Measurements from ENCODE around the gene CYP24A1.

The CYP24A1 gene

DNA sequence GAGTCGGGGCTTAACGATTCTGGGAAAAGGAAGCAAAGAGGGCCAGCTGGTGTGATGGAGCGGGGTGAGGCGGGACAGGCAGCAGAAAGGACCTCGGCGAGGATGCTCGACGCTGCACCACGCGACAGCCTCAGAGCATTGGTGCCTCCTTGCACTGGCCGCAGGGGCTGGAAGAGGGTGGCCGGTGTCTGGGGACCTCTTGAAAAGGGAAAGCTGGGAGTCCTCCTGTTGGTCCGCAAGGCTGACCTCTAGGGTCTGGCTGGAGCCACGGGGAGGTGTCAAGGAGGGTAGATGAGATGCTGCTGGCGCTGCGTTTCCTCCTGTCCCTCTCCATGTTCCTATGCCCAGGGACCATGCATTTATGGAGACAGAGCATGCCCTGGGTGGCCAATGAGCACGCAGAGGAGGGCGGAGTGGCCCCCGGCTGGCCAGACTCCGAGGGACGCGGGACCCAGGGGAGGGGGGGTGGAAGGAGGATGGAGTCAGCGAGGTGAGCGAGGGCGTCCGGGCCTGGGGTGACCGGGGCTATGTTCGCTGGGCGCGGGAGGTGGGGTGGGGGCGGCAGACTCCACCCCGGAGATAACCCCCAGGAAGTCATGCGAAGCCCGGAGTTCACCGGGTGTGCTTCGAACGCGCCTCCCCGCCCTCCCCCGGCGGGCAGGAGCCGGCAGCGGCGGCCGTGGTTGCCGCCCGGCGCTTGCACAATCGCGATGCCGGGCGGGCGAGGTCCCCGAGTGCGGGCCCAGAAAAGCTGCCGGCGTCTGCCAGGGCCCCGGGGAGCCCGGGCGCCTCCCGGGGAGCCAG, at the start of gene CYP24A1:
Gene CYP24A1, minus strand, starts transcription at position 334 of the 804 bp plus-strand sequence. CDS start 407 bp downstream, outside the sequence.
- H3K27ac Mint-ChIP-seq (ENCODE audit: low read depth): no peak within 1 kb of the TSS
- DNase-seq (ENCODE audit: low spot score in 2 of 2): no peak
- H3K4me3 Mint-ChIP-seq: peak within 1 kb of the TSS; percentile 55
- H3K36me3 Mint-ChIP-seq (ENCODE audit: insufficient read depth): peaks cover 2% of the 10 kb centered on the region
- H3K4me1 Mint-ChIP-seq: peaks cover 6% of the 10 kb centered on the region
- no peak for ATAC-seq (replicated peaks; ENCODE audit: extremely low read depth, poor library complexity, severe bottlenecking)
- H3K9me3 Mint-ChIP-seq: no peaks in the 10 kb centered on the region
- H3K27me3 Mint-ChIP-seq: peaks cover 80% of the 10 kb centered on the region

DNA sequence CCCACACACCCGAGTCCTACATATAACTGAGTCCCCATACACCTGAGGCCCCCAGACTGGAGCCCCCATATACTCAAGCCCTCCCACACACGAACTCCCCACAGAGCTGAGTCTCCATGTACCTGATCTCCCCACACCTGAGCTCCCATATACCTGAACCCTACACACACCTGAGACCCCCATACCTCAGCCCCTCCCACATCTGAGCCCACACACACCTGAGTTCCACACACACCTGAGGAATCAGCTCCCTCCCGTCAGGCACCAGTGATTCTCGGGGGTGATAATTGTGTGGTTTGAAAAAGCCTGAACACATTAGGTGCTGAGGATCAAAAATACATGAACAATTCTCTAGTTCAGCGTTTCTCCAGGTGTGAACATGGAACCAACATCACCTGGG, 49.5 kb upstream of the CYP24A1 start:
- Mint-ChIP-seq H3K36me3 (ENCODE audit: insufficient read depth) (peaks cover 6% of the 10 kb centered on the region), H3K4me3 (no peak overlapping the region), H3K27me3 (no peaks in the 10 kb centered on the region), H3K27ac (ENCODE audit: low read depth) (no peak overlapping the region), H3K9me3 (peaks cover 7% of the 10 kb centered on the region), H3K4me1 (peaks cover 12% of the 10 kb centered on the region)
- DNase-seq (ENCODE audit: low spot score in 2 of 2) (no peak), ATAC-seq (replicated peaks; ENCODE audit: extremely low read depth, poor library complexity, severe bottlenecking) (no peak)

DNA sequence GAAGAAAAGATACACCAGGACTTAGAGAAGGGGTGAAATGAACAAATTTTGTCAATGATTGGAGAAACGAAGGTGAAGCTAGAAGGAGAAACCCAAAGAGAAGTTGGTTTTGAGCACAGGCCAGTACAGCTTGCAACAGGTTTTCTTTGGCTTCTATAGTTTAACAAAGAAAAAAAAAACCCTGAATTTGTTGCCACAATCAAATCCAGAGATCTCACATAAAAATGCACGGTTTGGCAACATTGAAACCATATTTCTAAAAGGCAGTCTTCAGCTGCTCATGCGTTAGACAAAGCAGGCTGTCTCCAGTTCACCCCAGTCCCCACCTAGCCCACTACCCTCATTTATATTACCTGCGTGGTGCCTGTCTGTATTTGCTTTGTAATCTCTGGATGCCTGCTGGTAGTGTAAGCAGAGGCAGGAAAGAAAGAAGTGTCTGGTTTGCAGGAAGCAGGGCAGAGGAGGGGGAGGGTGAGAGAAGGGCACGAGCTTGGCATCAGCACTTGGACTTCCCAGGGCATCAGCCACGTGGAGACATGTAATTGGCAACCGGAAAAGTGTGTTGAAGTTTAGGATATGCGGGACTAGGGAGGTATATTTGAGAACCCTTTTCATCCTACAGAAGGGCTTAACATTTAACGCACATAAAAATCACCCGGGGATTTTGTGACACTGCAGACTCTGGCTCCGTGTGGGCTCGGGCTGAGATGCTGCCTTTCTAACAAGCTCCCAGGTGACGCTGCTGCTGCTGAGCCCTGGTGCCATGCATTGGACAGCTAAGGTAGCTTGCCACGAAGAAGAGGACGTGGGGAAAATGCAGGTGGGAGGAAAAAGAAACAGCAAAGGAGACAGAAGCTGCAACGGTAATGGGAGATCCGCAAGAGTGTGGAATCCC, 48.5 kb upstream of the CYP24A1 start:
- H3K36me3 Mint-ChIP-seq (ENCODE audit: insufficient read depth): peaks cover 13% of the 10 kb centered on the region
- ATAC-seq (replicated peaks; ENCODE audit: extremely low read depth, poor library complexity, severe bottlenecking) (no peak), DNase-seq (ENCODE audit: low spot score in 2 of 2) (no peak)
- H3K27me3 Mint-ChIP-seq: no peaks in the 10 kb centered on the region
- no peaks in the 10 kb centered on the region for H3K9me3 Mint-ChIP-seq
- peaks cover 12% of the 10 kb centered on the region for H3K4me1 Mint-ChIP-seq
- peak overlapping the region; percentile 75 for H3K27ac Mint-ChIP-seq (ENCODE audit: low read depth)
- H3K4me3 Mint-ChIP-seq: no peak overlapping the region

- no peak overlapping the region for H3K4me3 Mint-ChIP-seq
- peaks cover 19% of the 10 kb centered on the region for H3K4me1 Mint-ChIP-seq
- H3K9me3 Mint-ChIP-seq: no peaks in the 10 kb centered on the region
- peaks cover 19% of the 10 kb centered on the region for H3K36me3 Mint-ChIP-seq (ENCODE audit: insufficient read depth)
- H3K27me3 Mint-ChIP-seq: no peaks in the 10 kb centered on the region
- DNase-seq (ENCODE audit: low spot score in 2 of 2) (no peak), ATAC-seq (replicated peaks; ENCODE audit: extremely low read depth, poor library complexity, severe bottlenecking) (peak; percentile 94)
- peak overlapping the region; percentile 75 for H3K27ac Mint-ChIP-seq (ENCODE audit: low read depth)
These were observed 47.6 kb upstream of the CYP24A1 start for GRCh38 chr20:54221353-54221752.

DNA sequence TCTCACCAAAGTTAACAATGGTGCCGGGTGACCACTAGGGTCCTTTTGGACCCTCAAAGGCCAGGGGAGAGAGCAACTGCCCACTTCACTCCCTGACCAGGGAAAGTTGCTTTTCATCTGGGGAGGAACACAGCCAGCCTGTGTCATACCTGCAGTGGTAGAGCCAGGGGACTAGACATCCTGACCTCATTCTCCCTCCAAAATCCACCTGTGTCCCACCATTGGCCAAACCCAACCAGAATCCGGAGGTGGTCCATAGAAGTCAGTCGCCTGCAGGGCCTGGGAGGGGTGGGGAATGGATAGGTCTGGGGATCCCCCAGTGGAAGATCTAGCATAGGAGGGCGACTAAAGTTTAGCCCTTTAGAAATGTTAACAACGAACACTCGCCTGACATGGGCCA, 46.9 kb upstream of the CYP24A1 start:
- H3K9me3 Mint-ChIP-seq: no peaks in the 10 kb centered on the region
- peaks cover 19% of the 10 kb centered on the region for H3K4me1 Mint-ChIP-seq

DNA sequence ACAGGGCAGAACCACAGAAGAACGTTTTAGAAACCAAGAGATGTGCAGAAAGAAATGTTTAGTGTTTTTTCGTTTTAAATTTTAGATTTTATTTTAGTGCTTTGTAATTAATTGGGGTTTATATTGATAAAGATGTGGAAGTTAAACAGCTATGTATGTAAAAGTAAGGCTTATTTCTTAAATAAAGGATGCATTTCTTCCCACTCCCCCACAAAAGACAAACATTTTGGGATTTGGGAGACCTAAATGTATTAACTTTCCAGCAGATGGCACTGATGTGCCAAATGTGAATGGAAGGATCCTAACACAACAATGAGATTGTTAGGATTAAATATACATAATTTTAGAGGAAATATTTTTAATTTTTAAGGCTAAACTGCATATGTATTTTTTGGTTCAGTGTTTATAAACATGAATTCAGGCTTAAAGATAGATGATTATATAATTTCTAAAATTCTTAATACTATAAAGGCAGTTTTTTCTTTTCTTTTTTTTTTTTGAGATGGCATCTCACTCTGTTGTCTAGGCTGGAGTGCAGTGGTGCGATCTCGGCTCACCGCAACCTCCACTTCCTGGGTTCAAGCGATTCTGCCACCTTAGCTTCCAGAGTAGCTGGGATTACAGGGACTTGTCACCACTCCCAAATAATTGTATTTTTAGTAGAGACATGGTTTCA, 46.1 kb upstream of the CYP24A1 start:
- Mint-ChIP-seq H3K4me3 (no peak overlapping the region), H3K9me3 (no peaks in the 10 kb centered on the region), H3K27me3 (no peaks in the 10 kb centered on the region), H3K36me3 (ENCODE audit: insufficient read depth) (peaks cover 28% of the 10 kb centered on the region), H3K27ac (ENCODE audit: low read depth) (no peak overlapping the region), H3K4me1 (peaks cover 19% of the 10 kb centered on the region)
- DNase-seq (ENCODE audit: low spot score in 2 of 2) (no peak), ATAC-seq (replicated peaks; ENCODE audit: extremely low read depth, poor library complexity, severe bottlenecking) (no peak)

More for the DNA sequence above, 46.9 kb upstream of the CYP24A1 start:
- no peak overlapping the region for H3K4me3 Mint-ChIP-seq
- peaks cover 25% of the 10 kb centered on the region for H3K36me3 Mint-ChIP-seq (ENCODE audit: insufficient read depth)
- no peaks in the 10 kb centered on the region for H3K27me3 Mint-ChIP-seq
- no peak overlapping the region for H3K27ac Mint-ChIP-seq (ENCODE audit: low read depth)
- no peak for DNase-seq (ENCODE audit: low spot score in 2 of 2)
- ATAC-seq (replicated peaks; ENCODE audit: extremely low read depth, poor library complexity, severe bottlenecking): no peak

GRCh38 chr20:54218470-54218869, 44.7 kb upstream of the CYP24A1 start:
- Mint-ChIP-seq H3K27me3 (no peaks in the 10 kb centered on the region), H3K36me3 (ENCODE audit: insufficient read depth) (peaks cover 28% of the 10 kb centered on the region), H3K4me3 (no peak overlapping the region), H3K4me1 (peaks cover 19% of the 10 kb centered on the region), H3K27ac (ENCODE audit: low read depth) (no peak overlapping the region), H3K9me3 (no peaks in the 10 kb centered on the region)
- ATAC-seq (replicated peaks; ENCODE audit: extremely low read depth, poor library complexity, severe bottlenecking) (no peak), DNase-seq (ENCODE audit: low spot score in 2 of 2) (no peak)

GRCh38 chr20:54217762-54218161, 44.0 kb upstream of the CYP24A1 start:
- Mint-ChIP-seq H3K27me3 (no peaks in the 10 kb centered on the region), H3K36me3 (ENCODE audit: insufficient read depth) (peaks cover 28% of the 10 kb centered on the region), H3K4me3 (no peak overlapping the region), H3K9me3 (no peaks in the 10 kb centered on the region), H3K27ac (ENCODE audit: low read depth) (no peak overlapping the region), H3K4me1 (peaks cover 22% of the 10 kb centered on the region)
- DNase-seq (ENCODE audit: low spot score in 2 of 2): no peak
- ATAC-seq (replicated peaks; ENCODE audit: extremely low read depth, poor library complexity, severe bottlenecking): no peak

GRCh38 chr20:54215157-54215789, 41.5 kb upstream of the CYP24A1 start:
- Mint-ChIP-seq H3K36me3 (ENCODE audit: insufficient read depth) (peaks cover 27% of the 10 kb centered on the region), H3K4me3 (no peak overlapping the region), H3K27ac (ENCODE audit: low read depth) (no peak overlapping the region), H3K4me1 (peaks cover 19% of the 10 kb centered on the region), H3K27me3 (no peaks in the 10 kb centered on the region), H3K9me3 (no peaks in the 10 kb centered on the region)
- ATAC-seq (replicated peaks; ENCODE audit: extremely low read depth, poor library complexity, severe bottlenecking) (no peak), DNase-seq (ENCODE audit: low spot score in 2 of 2) (no peak)

DNA sequence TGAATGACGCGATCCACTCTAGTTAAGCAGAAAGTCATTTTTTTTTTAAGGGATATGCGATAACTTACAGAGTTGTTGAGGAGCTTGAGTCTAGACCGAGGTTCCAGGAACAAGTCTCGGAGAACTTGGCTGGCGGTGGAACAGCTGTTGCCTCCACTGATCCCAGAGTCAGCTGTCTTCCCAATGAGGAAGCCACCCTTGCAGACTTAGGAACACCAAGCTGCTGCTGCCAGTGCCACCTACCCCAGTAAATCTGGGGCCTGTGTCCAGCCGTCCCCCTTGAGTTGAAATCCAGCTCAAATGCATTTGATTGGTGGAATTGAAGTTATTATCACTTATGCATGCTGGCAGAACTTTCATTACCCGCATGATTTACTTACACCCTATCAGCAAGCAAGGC, 40.8 kb upstream of the CYP24A1 start:
- H3K27ac Mint-ChIP-seq (ENCODE audit: low read depth): no peak overlapping the region
- no peaks in the 10 kb centered on the region for H3K9me3 Mint-ChIP-seq
- no peak overlapping the region for H3K4me3 Mint-ChIP-seq
- H3K4me1 Mint-ChIP-seq: peaks cover 26% of the 10 kb centered on the region
- no peaks in the 10 kb centered on the region for H3K27me3 Mint-ChIP-seq
- DNase-seq (ENCODE audit: low spot score in 2 of 2): no peak
- peaks cover 25% of the 10 kb centered on the region for H3K36me3 Mint-ChIP-seq (ENCODE audit: insufficient read depth)
- no peak for ATAC-seq (replicated peaks; ENCODE audit: extremely low read depth, poor library complexity, severe bottlenecking)

- ATAC-seq (replicated peaks; ENCODE audit: extremely low read depth, poor library complexity, severe bottlenecking): no peak
- no peak overlapping the region for H3K4me3 Mint-ChIP-seq
- no peaks in the 10 kb centered on the region for H3K9me3 Mint-ChIP-seq
- DNase-seq (ENCODE audit: low spot score in 2 of 2): no peak
- no peaks in the 10 kb centered on the region for H3K27me3 Mint-ChIP-seq
- H3K4me1 Mint-ChIP-seq: peaks cover 37% of the 10 kb centered on the region
- no peak overlapping the region for H3K27ac Mint-ChIP-seq (ENCODE audit: low read depth)
- peaks cover 24% of the 10 kb centered on the region for H3K36me3 Mint-ChIP-seq (ENCODE audit: insufficient read depth)
These were observed 39.1 kb upstream of the CYP24A1 start for GRCh38 chr20:54212871-54213270.

GRCh38 chr20:54212226-54212625, 38.4 kb upstream of the CYP24A1 start:
- Mint-ChIP-seq H3K27ac (ENCODE audit: low read depth) (no peak overlapping the region), H3K4me3 (no peak overlapping the region), H3K36me3 (ENCODE audit: insufficient read depth) (peaks cover 20% of the 10 kb centered on the region), H3K9me3 (no peaks in the 10 kb centered on the region), H3K4me1 (peaks cover 37% of the 10 kb centered on the region), H3K27me3 (no peaks in the 10 kb centered on the region)
- DNase-seq (ENCODE audit: low spot score in 2 of 2) (no peak), ATAC-seq (replicated peaks; ENCODE audit: extremely low read depth, poor library complexity, severe bottlenecking) (no peak)

Data from central memory CD8-positive, alpha-beta T cell (primary cell).